Stimulated activated CD8-positive, alpha-beta memory T cell treated with anti-CD3 and anti-CD28 coated beads, Interleukin-4, amount 100 ng/mL, for 1 hour (primary cell): Measurements from ENCODE around the gene MGMT.

Experiments
- DNase-seq, 2 donors: peaks; one replicate each; pipeline ENCODE4 v3.0.0-alpha.2; 2020; ENCODE audit warnings: low read depth in 2 of 2, low spot score in 1 of 2

The MGMT gene

GRCh38 chr10:129450391-129450790, 16.6 kb upstream of the MGMT start:
- DNase-seq = no peak

- no peak for DNase-seq
Measured at GRCh38 chr10:129455625-129456024, 11.4 kb upstream of the MGMT start.

- DNase-seq = no peak
Measured at GRCh38 chr10:129459762-129460539, 7.1 kb upstream of the MGMT start.

GRCh38 chr10:129462257-129462795, 4.7 kb upstream of the MGMT start:
- DNase-seq = no peak

GRCh38 chr10:129464251-129464650, 2.8 kb upstream of the MGMT start:
- DNase-seq = no peak

GRCh38 chr10:129465796-129466702, 992 bp upstream of the MGMT start:
- DNase-seq = no peak

GRCh38 chr10:129467359-129468064, 471 bp downstream of the MGMT start:
- DNase-seq = no peak

GRCh38 chr10:129468187-129468586, 1.1 kb downstream of the MGMT start:
- DNase-seq = no peak

- DNase-seq = no peak
Measured at GRCh38 chr10:129470103-129470851, 3.2 kb downstream of the MGMT start.

- DNase-seq = no peak
Measured at GRCh38 chr10:129471447-129472175, 4.6 kb downstream of the MGMT start.

GRCh38 chr10:129472696-129473555, 5.9 kb downstream of the MGMT start:
- DNase-seq = no peak

- DNase-seq = no peak
Measured at GRCh38 chr10:129474642-129475041, 7.6 kb downstream of the MGMT start.

GRCh38 chr10:129476431-129476830, 9.4 kb downstream of the MGMT start:
- DNase-seq = no peak

GRCh38 chr10:129477051-129477450, 10.0 kb downstream of the MGMT start:
- DNase-seq = no peak

GRCh38 chr10:129481641-129482040, 14.6 kb downstream of the MGMT start:
- no peak for DNase-seq

GRCh38 chr10:129483430-129484010, 16.5 kb downstream of the MGMT start:
- DNase-seq = no peak

- no peak for DNase-seq
Measured at GRCh38 chr10:129486805-129487204, 19.8 kb downstream of the MGMT start.

GRCh38 chr10:129491123-129491734, 24.2 kb downstream of the MGMT start:
- DNase-seq = no peak
